ENCODE measurements around the gene GFPT2.

The GFPT2 gene

DNA sequence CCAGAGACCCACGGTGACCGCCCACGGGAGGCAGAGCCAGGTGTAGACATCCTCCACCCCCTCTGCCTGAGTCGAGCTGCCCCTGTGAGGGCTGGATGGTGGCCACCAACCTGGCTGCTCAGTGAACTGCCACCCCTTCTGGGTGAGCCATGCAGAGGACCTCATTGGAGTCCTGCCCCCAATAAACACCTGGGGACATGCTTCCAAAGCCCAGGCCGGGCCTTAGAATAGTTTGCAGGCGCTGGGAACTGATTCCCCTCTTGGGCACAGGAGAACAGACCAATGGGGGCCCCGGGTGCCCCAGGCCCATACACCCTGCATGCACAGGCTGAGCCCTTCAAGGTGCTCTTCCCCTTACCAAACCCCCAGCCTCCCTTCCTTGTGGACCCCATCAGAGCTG lies 38.1 kb upstream of the GFPT2 start:
- Histone ChIP-seq H3K4me2 (no peak overlapping the region), H3K4me1 (ENCODE audit: low read depth, poor library complexity, severe bottlenecking) (no peaks in the 10 kb centered on the region), H3K27ac (no peak overlapping the region), H3K36me3 (ENCODE audit: insufficient read depth) (no peaks in the 10 kb centered on the region), H4K20me1 (ENCODE audit: insufficient read depth) (no peaks in the 10 kb centered on the region), H3K79me2 (ENCODE audit: insufficient read depth, low read depth) (no peaks in the 10 kb centered on the region), H3K4me3 (IDR thresholded peaks at IDR 0.05; ENCODE audit: insufficient read depth, low read depth, low read length) (no peak overlapping the region), H3K27me3 (ENCODE audit: insufficient read depth, low read depth) (no peaks in the 10 kb centered on the region; the same call in 1 of the 2 replicates), H2AFZ (ENCODE audit: low read depth) (no peak overlapping the region), H3K9ac (no peak overlapping the region)
- TF ChIP-seq, protein P1, sequence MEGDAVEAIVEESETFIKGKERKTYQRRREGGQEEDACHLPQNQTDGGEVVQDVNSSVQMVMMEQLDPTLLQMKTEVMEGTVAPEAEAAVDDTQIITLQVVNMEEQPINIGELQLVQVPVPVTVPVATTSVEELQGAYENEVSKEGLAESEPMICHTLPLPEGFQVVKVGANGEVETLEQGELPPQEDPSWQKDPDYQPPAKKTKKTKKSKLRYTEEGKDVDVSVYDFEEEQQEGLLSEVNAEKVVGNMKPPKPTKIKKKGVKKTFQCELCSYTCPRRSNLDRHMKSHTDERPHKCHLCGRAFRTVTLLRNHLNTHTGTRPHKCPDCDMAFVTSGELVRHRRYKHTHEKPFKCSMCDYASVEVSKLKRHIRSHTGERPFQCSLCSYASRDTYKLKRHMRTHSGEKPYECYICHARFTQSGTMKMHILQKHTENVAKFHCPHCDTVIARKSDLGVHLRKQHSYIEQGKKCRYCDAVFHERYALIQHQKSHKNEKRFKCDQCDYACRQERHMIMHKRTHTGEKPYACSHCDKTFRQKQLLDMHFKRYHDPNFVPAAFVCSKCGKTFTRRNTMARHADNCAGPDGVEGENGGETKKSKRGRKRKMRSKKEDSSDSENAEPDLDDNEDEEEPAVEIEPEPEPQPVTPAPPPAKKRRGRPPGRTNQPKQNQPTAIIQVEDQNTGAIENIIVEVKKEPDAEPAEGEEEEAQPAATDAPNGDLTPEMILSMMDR (conservative IDR thresholded peaks at IDR 0.05; ENCODE audit: low read depth, low read length), result no peak

DNA sequence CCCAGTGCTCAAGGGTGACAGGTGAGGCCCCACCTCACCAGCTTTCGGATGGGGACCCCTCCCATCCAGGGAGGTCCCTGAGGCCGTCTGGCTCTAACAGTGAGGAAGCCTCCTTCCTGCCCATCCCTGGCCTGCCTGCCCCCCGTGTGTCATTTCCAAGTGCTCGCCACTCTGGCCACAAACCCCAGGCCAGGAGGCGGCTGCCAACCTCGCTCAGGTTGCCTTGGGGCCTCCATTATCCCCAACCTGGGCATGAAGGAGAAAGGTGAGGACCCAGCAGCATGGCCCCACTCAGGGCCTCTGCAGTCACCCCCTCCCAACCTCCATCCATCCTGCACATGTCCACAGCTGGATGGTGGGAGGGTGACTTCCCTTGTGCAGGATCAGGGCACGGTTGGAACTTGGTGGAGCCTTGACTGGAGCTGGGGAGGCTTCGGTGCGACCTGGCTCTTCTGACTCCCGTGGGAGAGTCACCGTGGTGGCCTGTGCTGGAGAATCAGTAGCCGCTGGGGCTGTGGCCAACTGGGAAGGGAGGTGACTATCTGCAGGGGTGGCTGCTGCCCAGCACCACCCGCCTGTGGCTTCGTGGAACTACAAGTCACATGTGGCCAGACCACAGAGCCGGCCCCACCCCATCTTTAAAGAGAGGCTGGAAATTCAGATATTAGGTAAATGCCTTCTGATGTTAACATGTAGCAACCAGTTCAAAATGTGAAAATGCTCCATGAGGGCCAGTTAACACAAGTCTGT lies 37.5 kb upstream of the GFPT2 start:
- Histone ChIP-seq H3K36me3 (ENCODE audit: insufficient read depth) (no peaks in the 10 kb centered on the region), H3K79me2 (ENCODE audit: insufficient read depth, low read depth) (no peaks in the 10 kb centered on the region), H3K27ac (no peak overlapping the region), H2AFZ (ENCODE audit: low read depth) (no peak overlapping the region), H3K9ac (no peak overlapping the region), H4K20me1 (ENCODE audit: insufficient read depth) (no peaks in the 10 kb centered on the region), H3K27me3 (ENCODE audit: insufficient read depth, low read depth) (no peaks in the 10 kb centered on the region; the same call in 1 of the 2 replicates), H3K4me2 (no peak overlapping the region), H3K4me1 (ENCODE audit: low read depth, poor library complexity, severe bottlenecking) (no peaks in the 10 kb centered on the region), H3K4me3 (IDR thresholded peaks at IDR 0.05; ENCODE audit: insufficient read depth, low read depth, low read length) (no peak overlapping the region)
- TF ChIP-seq, protein P1 (conservative IDR thresholded peaks at IDR 0.05; ENCODE audit: low read depth, low read length), result no peak

DNA sequence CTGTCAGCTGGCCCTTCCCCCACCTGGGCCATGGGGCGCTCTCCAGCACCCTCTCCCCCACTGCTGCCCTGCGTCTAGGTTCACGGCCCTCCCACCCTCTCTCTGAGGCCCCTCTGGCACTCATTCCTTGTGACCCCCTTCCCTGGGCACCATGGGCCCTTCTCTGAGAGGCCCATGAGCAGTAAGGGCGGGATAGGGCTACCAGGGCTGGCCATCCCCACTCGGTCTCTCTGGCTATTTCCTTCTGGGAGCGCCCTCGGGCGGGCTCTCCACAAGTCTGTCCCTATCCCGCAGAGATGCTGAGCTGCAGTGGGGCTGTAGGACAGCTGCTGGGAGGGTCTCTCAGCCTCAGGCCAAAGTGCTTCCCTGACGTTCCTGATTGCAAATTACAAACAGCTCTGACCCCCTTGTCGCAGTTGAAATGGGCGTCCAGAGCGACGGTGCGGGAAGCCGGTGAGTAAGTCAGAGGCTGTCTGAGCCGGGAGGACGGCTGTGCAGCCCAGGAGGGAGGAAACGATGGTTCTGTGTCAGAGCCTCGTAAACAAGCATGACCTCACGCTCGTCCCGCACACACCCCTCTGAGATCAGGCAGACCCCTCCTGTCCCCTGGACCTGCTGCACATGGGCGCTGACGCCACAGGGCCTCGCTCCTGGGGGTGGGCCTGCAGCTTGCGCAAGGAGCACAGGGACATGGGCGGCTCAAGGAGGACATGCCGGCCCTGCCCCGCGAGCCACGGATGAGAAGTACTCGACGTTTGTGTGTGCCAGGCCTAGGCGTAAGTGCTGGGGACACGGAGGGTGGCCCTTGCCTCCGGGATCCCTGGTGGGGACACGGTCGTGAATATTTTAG lies 36.3 kb upstream of the GFPT2 start:
- H3K27me3 ChIP-seq (ENCODE audit: insufficient read depth, low read depth), result no peaks in the 10 kb centered on the region
- H3K4me1 ChIP-seq (ENCODE audit: low read depth, poor library complexity, severe bottlenecking), result no peaks in the 10 kb centered on the region
- H4K20me1 ChIP-seq (ENCODE audit: insufficient read depth), result no peaks in the 10 kb centered on the region
- no peaks in the 10 kb centered on the region for H3K79me2 ChIP-seq (ENCODE audit: insufficient read depth, low read depth)
- TF ChIP-seq, protein P1 (conservative IDR thresholded peaks at IDR 0.05; ENCODE audit: low read depth, low read length), result no peak
- H3K27ac ChIP-seq, result no peak overlapping the region
- H3K36me3 ChIP-seq (ENCODE audit: insufficient read depth), result no peaks in the 10 kb centered on the region
- H3K4me2 ChIP-seq, result no peak overlapping the region
- H3K4me3 ChIP-seq (IDR thresholded peaks at IDR 0.05; ENCODE audit: insufficient read depth, low read depth, low read length), result no peak overlapping the region
- no peak overlapping the region for H2AFZ ChIP-seq (ENCODE audit: low read depth)
- no peak overlapping the region for H3K9ac ChIP-seq

DNA sequence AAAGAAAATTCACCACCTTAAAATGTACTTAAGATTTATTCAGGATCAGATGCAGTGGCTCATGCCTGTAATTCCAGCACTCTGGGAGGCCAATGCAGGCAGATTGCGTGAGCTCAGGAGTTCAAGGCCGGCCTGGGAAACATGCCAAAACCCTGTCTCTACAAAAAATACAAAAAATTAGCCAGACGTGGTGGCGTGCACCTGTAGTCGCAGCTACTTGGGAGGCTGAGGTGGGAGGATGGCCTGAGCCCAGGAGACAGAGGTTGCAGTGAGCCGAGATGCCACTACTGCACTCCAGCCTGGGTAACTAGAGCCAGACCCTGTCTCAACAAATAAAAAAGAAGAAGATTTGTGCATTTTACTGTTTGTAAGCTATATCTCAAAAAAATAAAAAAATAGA lies 34.7 kb upstream of the GFPT2 start:
- Histone ChIP-seq H3K27ac (no peak overlapping the region), H3K4me3 (IDR thresholded peaks at IDR 0.05; ENCODE audit: insufficient read depth, low read depth, low read length) (no peak overlapping the region), H3K4me2 (no peak overlapping the region), H2AFZ (ENCODE audit: low read depth) (no peak overlapping the region), H3K27me3 (ENCODE audit: insufficient read depth, low read depth) (no peaks in the 10 kb centered on the region), H3K79me2 (ENCODE audit: insufficient read depth, low read depth) (no peaks in the 10 kb centered on the region), H3K9ac (no peak overlapping the region), H4K20me1 (ENCODE audit: insufficient read depth) (no peaks in the 10 kb centered on the region), H3K36me3 (ENCODE audit: insufficient read depth) (no peaks in the 10 kb centered on the region), H3K4me1 (ENCODE audit: low read depth, poor library complexity, severe bottlenecking) (no peaks in the 10 kb centered on the region)
- TF ChIP-seq, protein P1 (conservative IDR thresholded peaks at IDR 0.05; ENCODE audit: low read depth, low read length), result no peak

Data from KMS-11 (cell line).